Astrocyte of the spinal cord (primary cell): ENCODE measurements around the gene SLIT3.

Source experiments
- DNase-seq: peaks from one replicate; pipeline ENCODE4 v3.0.0; 2011; ENCODE audit warnings: low read depth, low spot score
- H3K4me3 ChIP-seq: 2 replicates; pipeline ENCODE4 v1.5.1; 2011; ENCODE audit warnings: low read depth, mild to moderate bottlenecking, low read length, moderate library complexity
- CTCF ChIP-seq: IDR thresholded peaks from 2 replicates; pipeline ENCODE4 v1.5.1; 2012; ENCODE audit warnings: low read depth, mild to moderate bottlenecking, low read length, inconsistent platforms
- in situ Hi-C: cut with HindIII; loops from 2 replicates; pipeline ENCODE4 v1.10.0; 2017; ENCODE audit warnings: low sequenced_read_pairs

Gene SLIT3

GRCh38 chr5:168656633-168657032 lies 644.3 kb downstream of the SLIT3 start:
- DNase-seq = no peak
- in situ Hi-C loops = no loop called here
- TF ChIP-seq CTCF = no peak
- H3K4me3 ChIP-seq = no peak overlapping the region

- no peak for DNase-seq
- no peak overlapping the region for H3K4me3 ChIP-seq
- in situ Hi-C loops = no loop called here
- TF ChIP-seq CTCF = no peak
These were observed 645.6 kb downstream of the SLIT3 start for GRCh38 chr5:168655316-168655715.

GRCh38 chr5:168654211-168654721 lies 646.7 kb downstream of the SLIT3 start:
- no peak overlapping the region for H3K4me3 ChIP-seq
- in situ Hi-C loops = no loop called here
- DNase-seq = no peak
- no peak for TF ChIP-seq CTCF

- in situ Hi-C loops = no loop called here
- DNase-seq = no peak
- TF ChIP-seq CTCF = no peak
- H3K4me3 ChIP-seq = no peak overlapping the region
These were observed 647.3 kb downstream of the SLIT3 start for GRCh38 chr5:168653626-168654025.

- no peak overlapping the region for H3K4me3 ChIP-seq
- in situ Hi-C loops = no loop called here
- TF ChIP-seq CTCF = no peak
- DNase-seq = peak; percentile 53
These were observed 649.3 kb downstream of the SLIT3 start for GRCh38 chr5:168651648-168652047.

GRCh38 chr5:168649306-168649705 lies 651.6 kb downstream of the SLIT3 start:
- DNase-seq = no peak
- TF ChIP-seq CTCF = no peak
- H3K4me3 ChIP-seq = no peak overlapping the region
- in situ Hi-C loops = no loop called here

- no peak overlapping the region for H3K4me3 ChIP-seq
- no peak for DNase-seq
- in situ Hi-C loops = no loop called here
- no peak for TF ChIP-seq CTCF
These were observed 652.4 kb downstream of the SLIT3 start for GRCh38 chr5:168648576-168648975.
